ENCODE measurements around the gene ARIH2.
A peak's percentile ranks its signal among the peaks of the same experiment; 100 is the strongest.

- TF ChIP-seq CTCF (IDR thresholded peaks at IDR 0.05; ENCODE audit: low read length) (peak; percentile 66), EZH2phosphoT487 (IDR thresholded peaks at IDR 0.05; ENCODE audit: low read length) (no peak), EZH2 (optimal IDR thresholded peaks at IDR 0.05; ENCODE audit: low read depth, low read length) (no peak)
Observed at GRCh38 chr3:48952510-48953118, 34.0 kb downstream of the ARIH2 start.
